Psoas muscle (tissue), 8 donors: ENCODE measurements around the gene RPS3. TPM values are rescaled to one million over a fixed set of nuclear protein-coding genes. Genes with fewer than 3 reads are reported as not detected.

Experiments used
- ATAC-seq, 4 donors: fragments of 200-7000 bp; cut with Tn5 transposase; one replicate each; pipeline ENCODE4 v1.9.1; 2020; ENCODE audit warnings: moderate library complexity in 3 of 4, mild to moderate bottlenecking in 2 of 4
- DNase-seq, 2 donors: peaks; one replicate each; pipeline ENCODE4 v3.0.0-alpha.2; 2020
- H3K27ac ChIP-seq: fragments of 200-600 bp; one replicate; pipeline ENCODE4 v1.8.0; 2022
- H3K27me3 ChIP-seq, 3 donors: fragments of 200-600 bp in 1 of 3; one replicate each; pipeline versions ENCODE4 v1.6.1 to v1.8.0; 2013 to 2022; ENCODE audit warnings: low read length in 2 of 3, mild to moderate bottlenecking in 2 of 3, moderate library complexity in 1 of 3; ENCODE audit not compliant: insufficient read depth in 3 of 3
- H3K36me3 ChIP-seq, 2 donors: fragments of 200-600 bp in 1 of 2; one replicate each; pipeline versions ENCODE4 v1.6.1 to v1.8.0; 2013 to 2022; ENCODE audit warnings: low read depth in 1 of 2, mild to moderate bottlenecking in 1 of 2, moderate library complexity in 1 of 2; ENCODE audit not compliant: insufficient read depth in 1 of 2
- H3K4me1 ChIP-seq: fragments of 200-600 bp; one replicate; pipeline ENCODE4 v1.8.0; 2022
- H3K4me3 ChIP-seq: fragments of 200-600 bp; one replicate; pipeline ENCODE4 v1.8.0; 2022; ENCODE audit warnings: mild to moderate bottlenecking
- H3K9me3 ChIP-seq: fragments of 200-600 bp; one replicate; pipeline ENCODE4 v1.8.0; 2022
- WGBS, 3 donors: extraction: QIAGEN DNeasy Blood & Tissue Kit; methylation state at CpG; one replicate each; pipeline versions ENCODE4 v1.1.6 to v1.1.7; 2013; 5-methylcytosine and 5-hydroxymethylcytosine counted together
- intact Hi-C, 2 donors: fragments of 100-400 bp; cut with DNase I; formaldehyde crosslinking; loops; one replicate each; pipeline versions ENCODE4 v1.11.0 to v1.14.2; 2022
- polyA plus RNA-seq, 3 donors: library from polyadenylated mRNA; stranded (reverse); fragments of 200-250 nt; gene quantifications; one replicate each; pipeline ENCODE4 v1.2.3, GENCODE V29; 2013
- total RNA-seq, 4 donors: library from RNA; stranded (reverse); fragmentation: NEBNext Ultra II Directional in 2 of 4; extraction: Animal tissue kit (Norgen Biotek cat#: 25700) in 2 of 4; gene quantifications; one replicate each; pipeline versions ENCODE4 v1.2.1 to v1.2.4, GENCODE V29; 2021 to 2023
- TF ChIP-seq, protein P1 (sequence below): fragments of 200-600 bp; IDR thresholded peaks from one replicate; pipeline ENCODE4 v1.8.0; 2022; ENCODE audit warnings: antibody characterized with exemption
- donor health status: healthy with polysubstance abuse.
- donor health status: DM: no; HTN: no; CAD: no; lungs with moderate emphysema.
- donor health status: Bipolar disorder and iron deficiency.
- donor health status: healthy.
- donor health status: DM: yes; HTN: yes; CAD: no.
- donor health status: DM: no; HTN: no; CAD: no.
- donor health status: DM: no; HTN: no; CAD: no.
- donor health status: DM: yes; HTN: yes; CAD: no.

RPS3 gene
- total and polyA plus RNA-seq, 7 donors = 807 to 2,132 (median 1,216) TPM

DNA sequence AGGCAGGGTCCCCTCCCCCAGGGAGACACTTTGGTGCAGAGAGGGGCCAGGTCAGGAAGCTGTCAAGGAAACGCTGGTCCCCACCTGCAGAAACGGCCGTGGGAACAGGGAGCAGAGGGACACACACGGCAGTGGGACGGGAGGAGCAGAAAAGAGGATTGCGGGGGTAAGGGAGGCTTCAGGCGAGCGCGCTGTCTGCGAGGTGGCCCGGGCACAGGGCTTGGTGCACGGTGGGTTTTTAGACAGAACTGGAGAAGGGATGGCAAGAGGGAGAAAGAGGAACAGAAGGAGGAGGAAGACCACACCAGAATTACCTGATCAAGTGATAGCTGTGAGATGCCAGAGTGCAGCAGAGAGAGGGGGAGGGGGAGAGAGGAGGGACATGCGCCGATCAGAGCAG lies 39.7 kb downstream of the RPS3 start:
- Histone ChIP-seq H3K27me3 (no peaks in the 10 kb centered on the region), H3K9me3 (no peaks in the 10 kb centered on the region), H3K27ac (no peak overlapping the region), H3K4me1 (no peaks in the 10 kb centered on the region), H3K4me3 (no peak overlapping the region), H3K36me3 (peaks cover 0 to 22% of the 10 kb centered on the region in 2 donors)
- DNase-seq (peak in 1 of 2 donors; percentile 17), ATAC-seq (no peak)
- TF ChIP-seq, protein P1, sequence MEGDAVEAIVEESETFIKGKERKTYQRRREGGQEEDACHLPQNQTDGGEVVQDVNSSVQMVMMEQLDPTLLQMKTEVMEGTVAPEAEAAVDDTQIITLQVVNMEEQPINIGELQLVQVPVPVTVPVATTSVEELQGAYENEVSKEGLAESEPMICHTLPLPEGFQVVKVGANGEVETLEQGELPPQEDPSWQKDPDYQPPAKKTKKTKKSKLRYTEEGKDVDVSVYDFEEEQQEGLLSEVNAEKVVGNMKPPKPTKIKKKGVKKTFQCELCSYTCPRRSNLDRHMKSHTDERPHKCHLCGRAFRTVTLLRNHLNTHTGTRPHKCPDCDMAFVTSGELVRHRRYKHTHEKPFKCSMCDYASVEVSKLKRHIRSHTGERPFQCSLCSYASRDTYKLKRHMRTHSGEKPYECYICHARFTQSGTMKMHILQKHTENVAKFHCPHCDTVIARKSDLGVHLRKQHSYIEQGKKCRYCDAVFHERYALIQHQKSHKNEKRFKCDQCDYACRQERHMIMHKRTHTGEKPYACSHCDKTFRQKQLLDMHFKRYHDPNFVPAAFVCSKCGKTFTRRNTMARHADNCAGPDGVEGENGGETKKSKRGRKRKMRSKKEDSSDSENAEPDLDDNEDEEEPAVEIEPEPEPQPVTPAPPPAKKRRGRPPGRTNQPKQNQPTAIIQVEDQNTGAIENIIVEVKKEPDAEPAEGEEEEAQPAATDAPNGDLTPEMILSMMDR = no peak
- 73 to 82% (median 77%) methylated on average over 14 of the region's 14 CpGs for WGBS, 3 donors
- intact Hi-C loops = no loop called here

DNA sequence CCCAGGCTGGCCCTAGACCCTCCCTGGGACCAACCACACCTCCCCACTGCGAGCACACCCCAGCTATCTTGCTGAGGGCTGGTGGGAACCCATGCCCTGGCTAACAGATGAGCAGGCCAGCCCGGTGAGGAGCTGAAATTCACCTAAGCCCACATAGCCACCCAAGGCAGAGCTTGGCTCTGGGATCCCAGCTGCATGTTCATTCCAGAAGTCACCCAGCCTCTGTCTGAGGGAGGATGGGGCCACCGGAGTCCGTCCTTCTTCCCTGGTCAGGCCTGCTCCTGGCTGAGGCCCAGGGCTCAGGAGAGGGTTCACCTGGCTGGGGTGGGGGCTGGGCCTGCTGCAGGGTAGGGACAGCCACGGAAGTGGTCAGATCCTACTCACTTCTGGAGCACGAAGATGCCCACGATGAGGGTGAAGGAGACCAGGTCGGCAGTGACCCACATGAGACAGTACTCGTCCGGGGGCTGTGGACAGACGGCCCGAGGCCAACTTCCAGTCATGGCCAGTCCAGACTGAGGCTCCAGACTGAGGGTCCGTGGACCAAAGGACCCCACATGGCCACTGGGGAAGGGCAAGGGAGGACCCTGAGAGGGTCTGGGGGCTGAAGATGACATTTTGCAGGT lies 40.3 kb downstream of the RPS3 start:
- Histone ChIP-seq H3K4me3 (no peak overlapping the region), H3K4me1 (no peaks in the 10 kb centered on the region), H3K27me3 (no peaks in the 10 kb centered on the region), H3K36me3 (peaks cover 0 to 25% of the 10 kb centered on the region in 2 donors), H3K27ac (no peak overlapping the region), H3K9me3 (no peaks in the 10 kb centered on the region)
- WGBS, 3 donors = 85 to 89% (median 89%) methylated on average over 13 of the region's 13 CpGs
- no peak for ATAC-seq
- TF ChIP-seq, protein P1 = no peak
- intact Hi-C loops = no loop called here
- DNase-seq = peak in 1 of 2 donors; percentile 44

DNA sequence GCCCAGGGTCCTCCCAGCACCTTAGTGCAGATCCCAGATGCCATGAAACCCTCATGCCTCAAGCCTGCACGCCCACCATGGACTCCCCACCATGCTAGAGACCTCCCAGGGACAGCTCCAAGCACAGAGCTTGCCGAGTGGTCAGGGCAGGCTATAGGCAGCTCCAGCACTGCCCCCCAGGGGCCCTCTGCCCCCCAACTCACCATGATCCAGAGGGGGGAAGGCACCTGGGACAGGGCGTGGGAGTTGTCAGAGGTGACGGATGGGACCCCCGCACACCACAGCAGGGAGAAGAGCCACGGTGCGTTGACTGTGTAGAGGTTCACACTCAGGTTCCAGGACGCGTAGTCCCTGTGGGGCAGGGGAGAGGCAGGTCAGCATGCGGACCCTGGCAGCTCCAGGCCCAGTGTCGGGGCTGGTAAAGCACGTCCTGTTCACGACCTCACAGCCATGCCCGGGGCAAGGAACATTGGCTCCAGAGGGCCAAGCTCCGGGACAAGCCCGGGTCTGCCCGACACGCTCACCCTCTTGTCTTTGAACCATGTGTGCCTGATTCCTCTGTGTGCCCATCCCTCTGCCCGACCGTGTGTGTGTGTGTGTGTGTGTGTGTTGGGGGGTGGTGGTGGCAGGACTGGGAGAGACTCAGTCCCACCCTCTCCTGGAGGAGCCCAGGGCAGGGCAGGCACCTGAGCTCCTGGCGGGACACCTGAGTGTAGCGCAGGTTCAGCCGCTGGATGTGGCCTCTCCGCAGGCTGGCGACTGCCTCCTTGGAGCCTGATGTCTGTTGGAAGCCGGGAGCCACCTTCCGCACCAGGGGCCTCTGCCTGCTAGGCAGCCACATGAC lies 41.9 kb downstream of the RPS3 start:
- Histone ChIP-seq H3K4me3 (no peak overlapping the region), H3K4me1 (no peaks in the 10 kb centered on the region), H3K9me3 (no peaks in the 10 kb centered on the region), H3K36me3 (peaks cover 0 to 17% of the 10 kb centered on the region in 2 donors), H3K27ac (no peak overlapping the region), H3K27me3 (no peaks in the 10 kb centered on the region)
- ATAC-seq (no peak), DNase-seq (peak in 1 of 2 donors; percentile 26)
- TF ChIP-seq, protein P1 = no peak
- intact Hi-C loops = no loop called here
- WGBS, 3 donors = 83 to 85% (median 84%) methylated on average over 26 to 27 of the region's 27 CpGs

DNA sequence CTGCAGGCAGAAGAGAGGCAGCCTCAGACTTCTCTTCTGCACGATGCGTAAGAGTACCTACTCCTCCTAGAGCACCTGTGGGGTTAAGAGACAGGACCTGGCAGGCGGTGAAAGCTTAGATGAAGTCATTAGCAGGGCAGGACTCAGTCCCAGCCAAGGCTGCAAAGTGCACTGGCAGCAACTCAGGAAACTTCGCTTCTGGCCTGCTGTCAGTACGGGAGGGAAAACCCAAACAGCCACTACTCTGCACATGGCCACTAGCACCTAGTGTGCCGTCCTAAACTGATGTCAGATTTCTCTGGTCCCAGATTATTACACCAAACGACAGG lies 42.5 kb downstream of the RPS3 start:
- Histone ChIP-seq H3K9me3 (no peaks in the 10 kb centered on the region), H3K27ac (no peak overlapping the region), H3K4me1 (no peaks in the 10 kb centered on the region), H3K4me3 (no peak overlapping the region), H3K36me3 (peaks cover 0 to 13% of the 10 kb centered on the region in 2 donors), H3K27me3 (no peaks in the 10 kb centered on the region)
- TF ChIP-seq, protein P1 = no peak
- DNase-seq = no peak
- 35 to 59% (median 50%) methylated on average over 7 of the region's 7 CpGs for WGBS, 3 donors
- intact Hi-C loops = no loop called here
- ATAC-seq = peak in 2 of 4 donors; percentile 33 to 40
